Measurements from ENCODE around the gene MBD3.

DNA sequence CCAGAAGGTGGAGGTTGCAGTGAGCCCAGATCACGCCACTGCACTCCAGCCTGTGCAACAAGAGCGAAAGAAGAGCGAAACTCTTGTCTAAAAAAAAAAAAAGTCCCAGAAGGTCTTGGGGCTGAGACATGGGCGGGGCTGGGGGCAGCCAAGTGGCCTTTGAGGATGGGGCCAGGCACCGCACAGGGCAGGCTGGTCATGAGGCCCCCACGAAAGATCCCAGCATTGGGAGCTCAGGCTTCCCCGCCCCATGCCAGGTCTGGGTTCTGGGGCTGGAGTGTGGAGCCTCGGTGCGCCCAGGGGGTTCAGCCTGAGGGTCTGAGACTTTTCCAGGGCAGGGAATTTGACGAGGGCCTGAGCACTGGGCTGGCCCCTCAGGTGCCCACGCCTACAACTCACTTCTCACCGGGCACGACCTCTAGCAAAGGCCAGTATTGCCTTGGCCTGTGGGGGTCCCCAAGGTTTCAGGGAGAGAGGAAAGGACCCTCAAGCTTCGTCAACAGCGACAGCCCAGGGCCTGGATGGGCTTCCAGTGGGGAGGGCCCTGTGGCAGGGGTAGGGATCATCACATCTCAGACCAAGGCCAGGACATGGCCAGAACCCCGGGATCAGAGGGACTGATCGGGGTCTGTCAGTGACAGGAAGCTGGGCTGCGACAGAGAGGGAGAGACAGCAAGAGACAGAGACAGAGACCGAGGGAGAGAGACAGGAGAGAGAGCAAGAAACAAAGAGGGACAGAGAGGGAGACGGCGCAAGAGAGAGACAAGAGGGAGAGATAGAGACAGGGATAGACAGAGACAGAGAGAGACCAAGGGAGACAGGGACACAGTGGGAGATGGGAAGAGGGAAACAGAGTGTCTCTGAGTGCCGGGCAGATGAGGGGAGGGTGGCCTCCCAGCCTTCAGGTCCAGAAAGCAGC is 17.1 kb downstream of the MBD3 start:
- TF ChIP-seq POLR2A (IDR thresholded peaks at IDR 0.05; ENCODE audit: low read depth, low read length) (no peak), POLR2AphosphoS5 (IDR thresholded peaks at IDR 0.05; ENCODE audit: low read depth, low read length) (no peak), TAF1 (IDR thresholded peaks at IDR 0.05; ENCODE audit: borderline replicate concordance, low read depth, low read length) (no peak)

Data from GM12892 (cell line).